ENCODE data around the gene DDR1.
"Not testable (repeated sequence)": the region's sequence is repeated elsewhere in the genome, so short reads cannot be mapped to it uniquely, and the experiment has no call there.

The DDR1 gene

DNA sequence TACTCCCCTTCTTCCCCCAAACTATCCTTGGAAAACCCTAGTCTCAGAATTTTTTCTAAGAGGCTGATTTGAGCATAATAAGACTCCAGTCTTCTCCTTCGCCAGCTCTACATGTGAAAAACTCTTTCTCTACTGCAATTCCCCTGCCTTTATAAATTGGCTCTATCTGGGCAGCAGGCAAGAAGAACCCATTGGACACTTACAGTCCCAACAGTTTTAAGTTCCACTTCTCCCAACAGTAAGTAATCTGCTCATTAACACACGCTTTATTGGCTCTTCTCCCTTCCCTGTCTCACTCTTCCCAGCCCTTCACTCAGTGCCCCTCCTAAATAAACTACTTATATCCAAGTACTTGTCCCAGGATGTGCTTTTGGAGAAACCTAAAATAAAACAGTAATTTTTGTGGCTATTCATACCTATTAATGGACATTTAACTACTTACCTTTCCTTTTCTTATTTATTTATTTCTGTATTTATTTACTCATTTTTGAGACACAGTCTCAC is 11.1 kb upstream of the DDR1 start:
- Histone ChIP-seq H3K9ac (no peak overlapping the region), H3K4me1 (ENCODE audit: low read depth, poor library complexity, severe bottlenecking) (peaks cover 13% of the 10 kb centered on the region), H3K36me3 (ENCODE audit: insufficient read depth) (no peaks in the 10 kb centered on the region), H3K79me2 (ENCODE audit: insufficient read depth, low read depth) (no peaks in the 10 kb centered on the region), H2AFZ (ENCODE audit: low read depth) (no peak overlapping the region), H3K27ac (no peak overlapping the region), H3K4me2 (no peak overlapping the region), H3K27me3 (ENCODE audit: insufficient read depth, low read depth) (no peaks in the 10 kb centered on the region), H3K4me3 (IDR thresholded peaks at IDR 0.05; ENCODE audit: insufficient read depth, low read depth, low read length) (no peak overlapping the region), H4K20me1 (ENCODE audit: insufficient read depth) (no peaks in the 10 kb centered on the region)
- TF ChIP-seq, protein P1, sequence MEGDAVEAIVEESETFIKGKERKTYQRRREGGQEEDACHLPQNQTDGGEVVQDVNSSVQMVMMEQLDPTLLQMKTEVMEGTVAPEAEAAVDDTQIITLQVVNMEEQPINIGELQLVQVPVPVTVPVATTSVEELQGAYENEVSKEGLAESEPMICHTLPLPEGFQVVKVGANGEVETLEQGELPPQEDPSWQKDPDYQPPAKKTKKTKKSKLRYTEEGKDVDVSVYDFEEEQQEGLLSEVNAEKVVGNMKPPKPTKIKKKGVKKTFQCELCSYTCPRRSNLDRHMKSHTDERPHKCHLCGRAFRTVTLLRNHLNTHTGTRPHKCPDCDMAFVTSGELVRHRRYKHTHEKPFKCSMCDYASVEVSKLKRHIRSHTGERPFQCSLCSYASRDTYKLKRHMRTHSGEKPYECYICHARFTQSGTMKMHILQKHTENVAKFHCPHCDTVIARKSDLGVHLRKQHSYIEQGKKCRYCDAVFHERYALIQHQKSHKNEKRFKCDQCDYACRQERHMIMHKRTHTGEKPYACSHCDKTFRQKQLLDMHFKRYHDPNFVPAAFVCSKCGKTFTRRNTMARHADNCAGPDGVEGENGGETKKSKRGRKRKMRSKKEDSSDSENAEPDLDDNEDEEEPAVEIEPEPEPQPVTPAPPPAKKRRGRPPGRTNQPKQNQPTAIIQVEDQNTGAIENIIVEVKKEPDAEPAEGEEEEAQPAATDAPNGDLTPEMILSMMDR (conservative IDR thresholded peaks at IDR 0.05; ENCODE audit: low read depth, low read length) = no peak

DNA sequence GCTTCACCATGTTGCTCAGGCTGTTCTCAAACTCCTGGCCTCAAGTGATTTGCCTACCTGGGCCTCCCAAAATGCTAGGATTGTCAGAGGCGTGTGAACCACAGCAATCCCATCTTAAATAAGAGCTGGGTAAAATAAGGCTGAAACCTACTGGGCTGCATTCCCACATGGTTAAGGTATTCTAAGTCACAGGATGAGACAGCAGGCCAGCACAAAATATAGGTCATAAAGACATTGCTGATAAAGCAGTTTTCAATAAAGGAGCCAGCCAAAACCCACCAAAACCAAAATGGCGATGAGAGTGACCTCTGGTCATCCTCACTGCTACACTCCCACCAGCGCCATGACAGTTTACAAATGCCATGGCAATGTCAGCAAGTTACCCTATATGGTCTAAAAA is 10.5 kb upstream of the DDR1 start:
- not testable (repeated sequence) for H3K9ac ChIP-seq; H2AFZ ChIP-seq (ENCODE audit: low read depth); H3K4me3 ChIP-seq (IDR thresholded peaks at IDR 0.05; ENCODE audit: insufficient read depth, low read depth, low read length); H3K4me2 ChIP-seq; H3K27ac ChIP-seq; H3K36me3 ChIP-seq (ENCODE audit: insufficient read depth); H3K27me3 ChIP-seq (ENCODE audit: insufficient read depth, low read depth); H3K79me2 ChIP-seq (ENCODE audit: insufficient read depth, low read depth); H4K20me1 ChIP-seq (ENCODE audit: insufficient read depth)
- H3K4me1 ChIP-seq (ENCODE audit: low read depth, poor library complexity, severe bottlenecking) = peaks cover 13% of the 10 kb centered on the region

DNA sequence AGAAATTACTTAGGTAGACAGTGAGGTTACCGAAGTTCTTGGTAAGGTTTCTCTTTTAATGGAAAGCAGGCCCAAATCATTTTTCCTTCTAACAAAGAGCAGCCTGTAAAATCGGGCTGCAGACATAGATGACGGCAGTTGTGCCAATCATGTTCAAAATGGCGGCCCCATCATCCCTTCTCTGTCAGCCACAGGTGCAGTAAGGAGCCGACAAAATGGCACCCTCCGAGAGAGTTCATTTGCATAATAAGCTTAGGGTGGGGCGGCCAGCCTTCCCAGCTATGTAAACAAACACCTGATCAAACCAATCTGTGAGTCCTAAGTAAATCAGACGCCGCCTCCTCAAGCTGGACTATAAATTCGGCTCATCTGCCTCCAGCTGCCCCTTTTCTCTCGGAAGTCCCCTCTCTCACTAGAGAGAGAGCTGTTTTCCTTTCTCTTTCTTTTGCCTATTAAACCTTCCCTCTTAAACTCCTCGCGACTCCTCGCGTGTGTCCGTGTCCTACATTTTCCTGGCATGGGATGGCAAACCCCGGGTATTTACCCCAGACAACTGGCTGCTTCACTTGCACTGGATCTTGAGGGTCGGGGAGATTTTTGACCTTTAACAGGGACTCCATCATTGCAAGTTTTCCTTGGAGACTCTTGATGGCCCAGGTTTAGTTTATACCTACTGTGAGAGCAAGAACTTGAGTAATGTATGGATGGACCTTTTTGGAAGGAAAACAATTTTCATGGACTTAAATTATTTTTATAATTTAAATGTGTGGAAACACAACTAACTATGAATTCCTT is 8.9 kb upstream of the DDR1 start:
- H3K4me2 ChIP-seq = no peak overlapping the region
- no peak overlapping the region for H3K27ac ChIP-seq

DNA sequence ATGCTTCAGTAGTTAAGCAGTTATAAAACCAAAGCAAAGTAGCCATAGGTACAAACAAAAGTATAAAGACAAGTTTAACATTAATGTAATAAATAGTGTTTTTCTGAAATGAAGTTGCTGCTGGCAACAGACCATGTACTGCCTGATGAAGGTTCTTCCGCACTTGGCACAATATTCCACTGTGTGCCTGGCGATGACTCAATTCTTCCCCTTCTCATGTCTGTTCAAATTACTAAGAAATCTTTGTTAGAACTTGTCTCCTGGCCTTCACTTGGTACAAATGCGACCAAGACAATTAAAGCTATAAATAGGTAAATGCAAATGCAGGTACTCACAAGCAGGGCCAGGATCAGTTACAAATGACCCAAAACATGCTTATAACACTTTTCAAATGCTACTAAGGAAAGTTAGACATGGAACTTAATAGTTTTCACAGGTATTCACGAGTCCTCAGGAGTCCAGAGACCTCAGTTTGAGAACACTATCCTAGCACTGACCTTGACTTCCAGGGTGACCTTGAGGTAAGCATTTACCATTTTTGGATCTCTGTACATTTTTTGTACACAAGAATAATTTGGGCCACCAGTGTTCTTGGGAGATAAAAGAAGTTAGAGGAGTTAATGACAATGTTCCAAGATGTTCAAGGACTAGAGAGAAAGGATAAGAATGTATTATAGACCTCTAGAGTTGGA is 8.1 kb upstream of the DDR1 start:
- Histone ChIP-seq H3K27ac (no peak overlapping the region), H3K4me2 (no peak overlapping the region), H3K4me3 (IDR thresholded peaks at IDR 0.05; ENCODE audit: insufficient read depth, low read depth, low read length) (no peak overlapping the region), H3K27me3 (ENCODE audit: insufficient read depth, low read depth) (no peaks in the 10 kb centered on the region), H3K36me3 (ENCODE audit: insufficient read depth) (no peaks in the 10 kb centered on the region), H4K20me1 (ENCODE audit: insufficient read depth) (no peaks in the 10 kb centered on the region), H3K79me2 (ENCODE audit: insufficient read depth, low read depth) (no peaks in the 10 kb centered on the region), H3K4me1 (ENCODE audit: low read depth, poor library complexity, severe bottlenecking) (peaks cover 13% of the 10 kb centered on the region), H3K9ac (no peak overlapping the region), H2AFZ (ENCODE audit: low read depth) (no peak overlapping the region)
- TF ChIP-seq, protein P1 (conservative IDR thresholded peaks at IDR 0.05; ENCODE audit: low read depth, low read length) = no peak

More for the DNA sequence above, 8.9 kb upstream of the DDR1 start:
- TF ChIP-seq, protein P1 (conservative IDR thresholded peaks at IDR 0.05; ENCODE audit: low read depth, low read length) = no peak
- Histone ChIP-seq H3K4me1 (ENCODE audit: low read depth, poor library complexity, severe bottlenecking) (peaks cover 13% of the 10 kb centered on the region), H4K20me1 (ENCODE audit: insufficient read depth) (no peaks in the 10 kb centered on the region), H3K79me2 (ENCODE audit: insufficient read depth, low read depth) (no peaks in the 10 kb centered on the region), H3K27me3 (ENCODE audit: insufficient read depth, low read depth) (no peaks in the 10 kb centered on the region), H3K4me3 (IDR thresholded peaks at IDR 0.05; ENCODE audit: insufficient read depth, low read depth, low read length) (no peak overlapping the region), H2AFZ (ENCODE audit: low read depth) (no peak overlapping the region), H3K9ac (no peak overlapping the region), H3K36me3 (ENCODE audit: insufficient read depth) (no peaks in the 10 kb centered on the region)
